ENCODE results near the gene SHOC2. TPM values are rescaled to one million over a fixed set of nuclear protein-coding genes. Genes with fewer than 3 reads are reported as not detected.

SHOC2 gene
- total and polyA plus RNA-seq, 2 experiments from 2014 or later, result 64.6 to 67.7 TPM

GRCh38 chr10:111030042-111030750, 110.8 kb downstream of the SHOC2 start:
- no peaks in the 10 kb centered on the region for H4K20me1 ChIP-seq (ENCODE audit: insufficient read depth)
- H3K9ac ChIP-seq, result no peak overlapping the region
- H3K9me2 ChIP-seq (ENCODE audit: insufficient read depth), result no peaks in the 10 kb centered on the region
- no peak overlapping the region for H3K4me2 ChIP-seq (ENCODE audit: unreplicated experiment)
- no peaks in the 10 kb centered on the region for H3K27me3 ChIP-seq (replicated peaks; ENCODE audit: insufficient read depth)
- no peaks in the 10 kb centered on the region; the same call in 1 of the 2 replicates for H3K79me2 ChIP-seq (ENCODE audit: insufficient read depth)
- in situ Hi-C loops (cut with MboI), result no loop called here
- H3K9me3 ChIP-seq (ENCODE audit: low read depth), result no peaks in the 10 kb centered on the region
- DNase-seq, result peak; percentile 7
- no peak for TF ChIP-seq EZH2 (IDR thresholded peaks at IDR 0.05; ENCODE audit: insufficient read depth, poor library complexity, severe bottlenecking)
- peaks cover 11% of the 10 kb centered on the region for H3K4me1 ChIP-seq (ENCODE audit: insufficient read depth)
- peaks cover 13% of the 10 kb centered on the region for H3K36me3 ChIP-seq (ENCODE audit: low read depth)
- no peak overlapping the region for H2AFZ ChIP-seq
- peaks cover 39% of the 10 kb centered on the region for H3F3A ChIP-seq (ENCODE audit: insufficient read depth)
- 89 to 92% methylated on average over 9 of the region's 9 CpGs for WGBS, 2 experiments (ENCODE audit: low coverage in 1 of 2, low lambda C conversion rate in 2 of 2, missing lambda C conversion rate in 2 of 2)
- no peak overlapping the region for H3K4me3 ChIP-seq
- H3K27ac ChIP-seq, result no peak overlapping the region

- Histone ChIP-seq H3K79me2 (ENCODE audit: insufficient read depth) (no peaks in the 10 kb centered on the region), H3K9me3 (ENCODE audit: low read depth) (no peaks in the 10 kb centered on the region), H3K27me3 (replicated peaks; ENCODE audit: insufficient read depth) (no peaks in the 10 kb centered on the region), H3K4me2 (ENCODE audit: unreplicated experiment) (peak overlapping the region; percentile 56), H3K9me2 (ENCODE audit: insufficient read depth) (no peaks in the 10 kb centered on the region), H3K4me3 (peak overlapping the region; percentile 43), H2AFZ (no peak overlapping the region), H3K36me3 (ENCODE audit: low read depth) (peaks cover 13% of the 10 kb centered on the region), H3K27ac (peak overlapping the region; percentile 30), H3F3A (ENCODE audit: insufficient read depth) (peaks cover 28% of the 10 kb centered on the region), H3K4me1 (ENCODE audit: insufficient read depth) (peaks cover 19% of the 10 kb centered on the region), H3K9ac (no peak overlapping the region), H4K20me1 (ENCODE audit: insufficient read depth) (no peaks in the 10 kb centered on the region)
- 96% methylated on average over 2 of the region's 2 CpGs for WGBS, 2 experiments (ENCODE audit: low coverage in 1 of 2, low lambda C conversion rate in 2 of 2, missing lambda C conversion rate in 2 of 2)
- DNase-seq, result peak; percentile 51
- no peak for TF ChIP-seq EZH2 (IDR thresholded peaks at IDR 0.05; ENCODE audit: insufficient read depth, poor library complexity, severe bottlenecking)
- no peak for TF ChIP-seq EZH2phosphoT487 (IDR thresholded peaks at IDR 0.05; ENCODE audit: insufficient read depth, low read depth)
- in situ Hi-C loops (cut with MboI), result no loop called here
Observed at GRCh38 chr10:111034598-111035310, 115.3 kb downstream of the SHOC2 start.

- in situ Hi-C loops (cut with MboI), result no loop called here
- no peak overlapping the region for H3K9ac ChIP-seq
- H3K27me3 ChIP-seq (replicated peaks; ENCODE audit: insufficient read depth), result no peaks in the 10 kb centered on the region
- peaks cover 13% of the 10 kb centered on the region for H3K36me3 ChIP-seq (ENCODE audit: low read depth)
- H3K9me2 ChIP-seq (ENCODE audit: insufficient read depth), result no peaks in the 10 kb centered on the region
- TF ChIP-seq EZH2phosphoT487 (IDR thresholded peaks at IDR 0.05; ENCODE audit: insufficient read depth, low read depth) (no peak), EZH2 (IDR thresholded peaks at IDR 0.05; ENCODE audit: insufficient read depth, poor library complexity, severe bottlenecking) (no peak)
- no peak overlapping the region for H3K4me3 ChIP-seq
- peaks cover 19% of the 10 kb centered on the region for H3K4me1 ChIP-seq (ENCODE audit: insufficient read depth)
- H4K20me1 ChIP-seq (ENCODE audit: insufficient read depth), result no peaks in the 10 kb centered on the region
- H3K4me2 ChIP-seq (ENCODE audit: unreplicated experiment), result peak overlapping the region; percentile 56
- peaks cover 28% of the 10 kb centered on the region for H3F3A ChIP-seq (ENCODE audit: insufficient read depth)
- H3K9me3 ChIP-seq (ENCODE audit: low read depth), result no peaks in the 10 kb centered on the region
- no peaks in the 10 kb centered on the region for H3K79me2 ChIP-seq (ENCODE audit: insufficient read depth)
- H2AFZ ChIP-seq, result no peak overlapping the region
- peak overlapping the region; percentile 30 for H3K27ac ChIP-seq
- DNase-seq, result peak; percentile 32
Observed at GRCh38 chr10:111035542-111035941, 116.1 kb downstream of the SHOC2 start.

GRCh38 chr10:111037858-111038257, 118.5 kb downstream of the SHOC2 start:
- DNase-seq, result peak; percentile 4
- Histone ChIP-seq H3K9me2 (ENCODE audit: insufficient read depth) (no peaks in the 10 kb centered on the region), H3K4me2 (ENCODE audit: unreplicated experiment) (no peak overlapping the region), H3K27me3 (replicated peaks; ENCODE audit: insufficient read depth) (no peaks in the 10 kb centered on the region), H3K27ac (no peak overlapping the region), H3K36me3 (ENCODE audit: low read depth) (0 out of 2 replicates have a peak, but pooled peaks cover 5% of the 10 kb centered on the region), H2AFZ (no peak overlapping the region), H3K4me3 (no peak overlapping the region), H3K4me1 (ENCODE audit: insufficient read depth) (peaks cover 19% of the 10 kb centered on the region), H3K79me2 (ENCODE audit: insufficient read depth) (no peaks in the 10 kb centered on the region), H4K20me1 (ENCODE audit: insufficient read depth) (no peaks in the 10 kb centered on the region), H3K9me3 (ENCODE audit: low read depth) (no peaks in the 10 kb centered on the region), H3F3A (ENCODE audit: insufficient read depth) (peaks cover 28% of the 10 kb centered on the region), H3K9ac (no peak overlapping the region)
- TF ChIP-seq EZH2phosphoT487 (IDR thresholded peaks at IDR 0.05; ENCODE audit: insufficient read depth, low read depth), result no peak
- in situ Hi-C loops (cut with MboI), result no loop called here

All from GM23248 (cell line).